Keratinocyte (primary cell): ENCODE results near the gene ARHGAP6. TPM values are rescaled to one million over a fixed set of nuclear protein-coding genes. Genes with fewer than 3 reads are reported as not detected.

Source experiments
- DNase-seq: peaks from one replicate; pipeline ENCODE4 v3.0.0-alpha.2; 2011; ENCODE audit warnings: low read depth, missing footprints, low spot score
- FAIRE-seq: peaks from 2 replicates; lab custom pipeline; 2011; peaks lifted over from hg19 to GRCh38; lab: Jason Lieb, UNC
- H2AFZ ChIP-seq: 2 replicates; pipeline ENCODE4 v1.6.0; 2012; ENCODE audit warnings: low read length, control low read depth, inconsistent platforms; ENCODE audit not compliant: control insufficient read depth
- H3K27ac ChIP-seq: 2 replicates; pipeline ENCODE4 v1.5.1; 2011; ENCODE audit warnings: low read length; ENCODE audit not compliant: control insufficient read depth, insufficient read depth
- H3K27me3 ChIP-seq: 3 replicates; pipeline ENCODE4 v1.6.0; 2011; ENCODE audit warnings: low read length; ENCODE audit not compliant: control insufficient read depth, insufficient read depth; ENCODE audit errors: extremely low read depth
- H3K36me3 ChIP-seq, 2 experiments: 2 replicates in 1 of 2; 3 replicates in 1 of 2; pipeline ENCODE4 v1.5.1; 2011; ENCODE audit warnings: low read length in 2 of 2, mild to moderate bottlenecking in 1 of 2; ENCODE audit not compliant: control insufficient read depth in 2 of 2, insufficient read depth in 2 of 2; ENCODE audit errors: extremely low read depth in 1 of 2
- H3K4me1 ChIP-seq: 3 replicates; pipeline ENCODE4 v1.5.1; 2011; ENCODE audit warnings: low read length; ENCODE audit not compliant: control insufficient read depth, insufficient read depth; ENCODE audit errors: extremely low read depth
- H3K4me2 ChIP-seq: 3 replicates; pipeline ENCODE4 v1.6.0; 2011; ENCODE audit warnings: low read depth, low read length; ENCODE audit not compliant: control insufficient read depth, insufficient read depth; ENCODE audit errors: extremely low read depth
- H3K4me3 ChIP-seq, 3 experiments: fragments of 200-600 bp in 1 of 3; sonication (generic) in 1 of 3; 2 replicates in 2 of 3; 3 replicates in 1 of 3; pipeline ENCODE4 v1.5.1; 2011 to 2016; ENCODE audit warnings: low read length in 3 of 3, mild to moderate bottlenecking in 3 of 3, control low read depth in 2 of 3, inconsistent platforms in 1 of 3, low read depth in 1 of 3, mixed read lengths in 1 of 3, mixed run types in 1 of 3, moderate library complexity in 1 of 3; ENCODE audit not compliant: control insufficient read depth in 2 of 3, insufficient read depth in 2 of 3; ENCODE audit errors: extremely low read depth in 1 of 3
- H3K79me2 ChIP-seq: 2 replicates; pipeline ENCODE4 v1.6.0; 2012; ENCODE audit warnings: low read length; ENCODE audit not compliant: control insufficient read depth, insufficient read depth
- H3K9ac ChIP-seq: 3 replicates; pipeline ENCODE4 v1.6.0; 2011; ENCODE audit warnings: low read length; ENCODE audit not compliant: control insufficient read depth, insufficient read depth; ENCODE audit errors: extremely low read depth
- H3K9me1 ChIP-seq: 3 replicates; pipeline ENCODE4 v1.6.0; 2011; ENCODE audit warnings: low read length; ENCODE audit not compliant: control insufficient read depth, insufficient read depth; ENCODE audit errors: extremely low read depth
- H3K9me3 ChIP-seq: 2 replicates; pipeline ENCODE4 v1.5.1; 2012; ENCODE audit warnings: low read depth, low read length; ENCODE audit not compliant: control insufficient read depth
- H4K20me1 ChIP-seq: 3 replicates; pipeline ENCODE4 v1.6.0; 2011; ENCODE audit warnings: low read length; ENCODE audit not compliant: control insufficient read depth, insufficient read depth; ENCODE audit errors: extremely low read depth
- CTCF ChIP-seq, 3 experiments: IDR thresholded peaks in 1 of 3; conservative IDR thresholded peaks in 1 of 3; optimal IDR thresholded peaks in 1 of 3; 2 replicates in 2 of 3; 3 replicates in 1 of 3; pipeline versions ENCODE3 to v1.5.1; 2011; ENCODE audit warnings: low read length in 3 of 3, mild to moderate bottlenecking in 3 of 3, moderate library complexity in 2 of 3, control low read depth in 1 of 3, inconsistent platforms in 1 of 3; ENCODE audit not compliant: insufficient read depth in 2 of 3; ENCODE audit errors: extremely low read depth in 1 of 3
- EZH2 ChIP-seq: IDR thresholded peaks from one replicate; pipeline ENCODE4 v1.6.1; 2012; ENCODE audit warnings: inconsistent platforms, mild to moderate bottlenecking, low read length, moderate library complexity
- dilution Hi-C: fragments of 300-500 bp; cut with MboI; formaldehyde crosslinking; loops from one replicate; pipeline ENCODE4 v1.7.0; 2020; ENCODE audit warnings: low sequenced_read_pairs; ENCODE audit not compliant: extremely low pct_ligation_motif_present
- polyA plus RNA-seq, 5 experiments: library from polyadenylated mRNA; depleted of rRNA in 3 of 5; stranded (reverse) in 3 of 5; stranded (forward) in 1 of 5; unstranded in 1 of 5; fragments of >200 nt; gene quantifications; 1 replicate in 1 of 5; 2 replicates in 3 of 5; 3 replicates in 1 of 5; pipeline versions ENCODE4 v1.2.1 to v1.2.3, GENCODE V29; 2011 to 2012; ENCODE audit warnings: missing spikeins in 2 of 5, low read depth in 1 of 5, low replicate concordance in 1 of 5

ARHGAP6 gene
- polyA plus RNA-seq, 1 donor (not counting 4 experiments of a cell fraction or from before 2014, with no cell fraction given) = 0.01 TPM

- H3K4me1 ChIP-seq = no peaks in the 10 kb centered on the region
- H2AFZ ChIP-seq = no peak overlapping the region
- no peaks in the 10 kb centered on the region for H3K36me3 ChIP-seq
- no peak for TF ChIP-seq EZH2
- no peak for TF ChIP-seq CTCF (optimal IDR thresholded peaks at IDR 0.05 in 1 of 3, IDR thresholded peaks at IDR 0.05 in 1 of 3, conservative IDR thresholded peaks at IDR 0.05 in 1 of 3; ENCODE audit: extremely low read depth in 1 of 3, insufficient read depth in 2 of 3, low read length in 3 of 3)
- no peaks in the 10 kb centered on the region for H3K9me3 ChIP-seq
- H3K4me2 ChIP-seq = no peak overlapping the region
- FAIRE-seq = no peak
- no peak overlapping the region for H3K4me3 ChIP-seq
- no peak overlapping the region for H3K9ac ChIP-seq
- no peaks in the 10 kb centered on the region for H3K27me3 ChIP-seq
- dilution Hi-C loops = no loop called here
- no peak for DNase-seq
- no peak overlapping the region for H3K27ac ChIP-seq
- no peaks in the 10 kb centered on the region for H3K9me1 ChIP-seq
- no peaks in the 10 kb centered on the region for H4K20me1 ChIP-seq
- H3K79me2 ChIP-seq = no peaks in the 10 kb centered on the region
These were observed 192.8 kb downstream of the ARHGAP6 start for GRCh38 chrX:11472879-11473278.

- Histone ChIP-seq H3K27ac (no peak overlapping the region), H3K4me3 (no peak overlapping the region), H3K4me2 (no peak overlapping the region), H3K36me3 (no peaks in the 10 kb centered on the region), H4K20me1 (no peaks in the 10 kb centered on the region), H3K27me3 (no peaks in the 10 kb centered on the region), H3K79me2 (no peaks in the 10 kb centered on the region), H3K9me3 (no peaks in the 10 kb centered on the region), H2AFZ (no peak overlapping the region), H3K9ac (no peak overlapping the region), H3K9me1 (no peaks in the 10 kb centered on the region), H3K4me1 (no peaks in the 10 kb centered on the region)
- DNase-seq (no peak), FAIRE-seq (no peak)
- dilution Hi-C loops = no loop called here
- no peak for TF ChIP-seq EZH2
- no peak for TF ChIP-seq CTCF (optimal IDR thresholded peaks at IDR 0.05 in 1 of 3, IDR thresholded peaks at IDR 0.05 in 1 of 3, conservative IDR thresholded peaks at IDR 0.05 in 1 of 3; ENCODE audit: extremely low read depth in 1 of 3, insufficient read depth in 2 of 3, low read length in 3 of 3)
These were observed 193.3 kb downstream of the ARHGAP6 start for GRCh38 chrX:11472381-11472780.
